Endothelial cell of umbilical vein (primary cell): ENCODE data around the gene RAB8A.

Experiments
- EZH2 ChIP-seq: IDR thresholded peaks from 2 replicates; pipeline ENCODE4 v1.6.1; 2012; ENCODE audit warnings: borderline replicate concordance, low read depth, mild to moderate bottlenecking, moderate library complexity, low read length, inconsistent platforms; ENCODE audit not compliant: severe bottlenecking
- FOS ChIP-seq: IDR thresholded peaks from 2 replicates; pipeline ENCODE4 v1.6.1; 2011; ENCODE audit warnings: mild to moderate bottlenecking, low read length, moderate library complexity, borderline replicate concordance; ENCODE audit not compliant: insufficient read depth
- POLR2A ChIP-seq: IDR thresholded peaks from 2 replicates; pipeline ENCODE4 v1.6.1; 2012; ENCODE audit warnings: low read depth, mild to moderate bottlenecking, control low read depth, low read length
- POLR2AphosphoS5 ChIP-seq: IDR thresholded peaks from 2 replicates; pipeline ENCODE4 v1.6.1; 2012; ENCODE audit warnings: low read depth, mild to moderate bottlenecking, control low read depth, low read length, moderate library complexity; ENCODE audit not compliant: insufficient read depth
- TF ChIP-seq, protein P1 (sequence below), 2 donors: IDR thresholded peaks; 1 replicate in 1 of 2; 2 replicates in 1 of 2; pipeline ENCODE4 v1.5.1; 2011; ENCODE audit warnings: low read length in 2 of 2, mild to moderate bottlenecking in 2 of 2, moderate library complexity in 2 of 2, control low read depth in 1 of 2, inconsistent platforms in 1 of 2, low read depth in 1 of 2; ENCODE audit not compliant: insufficient read depth in 1 of 2; ENCODE audit errors: extremely low read depth in 1 of 2
- TF ChIP-seq, protein P2 (sequence below): IDR thresholded peaks from 2 replicates; pipeline ENCODE4 v1.6.1; 2011; ENCODE audit not compliant: insufficient read depth, insufficient read length

DNA sequence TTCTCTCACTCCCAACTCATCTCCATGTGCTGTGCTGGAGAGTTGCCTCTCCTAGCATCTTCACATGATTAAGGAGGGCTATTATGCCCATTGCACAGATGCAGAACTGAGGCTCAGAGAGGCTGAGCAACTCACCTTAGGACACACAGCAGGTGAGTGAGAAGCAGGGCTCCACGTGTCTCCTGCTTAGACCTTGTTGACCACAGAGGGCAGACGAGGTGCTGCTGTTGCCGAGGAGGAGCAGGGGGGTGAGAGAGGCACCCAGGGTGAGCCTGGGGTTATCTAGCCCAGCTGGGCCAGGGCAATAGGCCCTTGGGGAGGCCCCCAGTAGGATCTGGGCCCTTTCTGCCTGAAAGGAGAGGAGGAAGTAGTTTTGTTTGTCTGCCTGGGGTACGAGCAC lies 29.4 kb downstream of the RAB8A start:
- TF ChIP-seq FOS (no peak), EZH2 (no peak), POLR2A (no peak), POLR2AphosphoS5 (no peak)
- TF ChIP-seq, protein P1, sequence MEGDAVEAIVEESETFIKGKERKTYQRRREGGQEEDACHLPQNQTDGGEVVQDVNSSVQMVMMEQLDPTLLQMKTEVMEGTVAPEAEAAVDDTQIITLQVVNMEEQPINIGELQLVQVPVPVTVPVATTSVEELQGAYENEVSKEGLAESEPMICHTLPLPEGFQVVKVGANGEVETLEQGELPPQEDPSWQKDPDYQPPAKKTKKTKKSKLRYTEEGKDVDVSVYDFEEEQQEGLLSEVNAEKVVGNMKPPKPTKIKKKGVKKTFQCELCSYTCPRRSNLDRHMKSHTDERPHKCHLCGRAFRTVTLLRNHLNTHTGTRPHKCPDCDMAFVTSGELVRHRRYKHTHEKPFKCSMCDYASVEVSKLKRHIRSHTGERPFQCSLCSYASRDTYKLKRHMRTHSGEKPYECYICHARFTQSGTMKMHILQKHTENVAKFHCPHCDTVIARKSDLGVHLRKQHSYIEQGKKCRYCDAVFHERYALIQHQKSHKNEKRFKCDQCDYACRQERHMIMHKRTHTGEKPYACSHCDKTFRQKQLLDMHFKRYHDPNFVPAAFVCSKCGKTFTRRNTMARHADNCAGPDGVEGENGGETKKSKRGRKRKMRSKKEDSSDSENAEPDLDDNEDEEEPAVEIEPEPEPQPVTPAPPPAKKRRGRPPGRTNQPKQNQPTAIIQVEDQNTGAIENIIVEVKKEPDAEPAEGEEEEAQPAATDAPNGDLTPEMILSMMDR (IDR thresholded peaks at IDR 0.05; ENCODE audit: extremely low read depth in 1 of 2, insufficient read depth in 1 of 2, low read depth in 1 of 2, low read length in 2 of 2), result no peak
- TF ChIP-seq, protein P2, sequence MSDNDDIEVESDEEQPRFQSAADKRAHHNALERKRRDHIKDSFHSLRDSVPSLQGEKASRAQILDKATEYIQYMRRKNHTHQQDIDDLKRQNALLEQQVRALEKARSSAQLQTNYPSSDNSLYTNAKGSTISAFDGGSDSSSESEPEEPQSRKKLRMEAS, result no peak
